GM18505 (cell line): Measurements from ENCODE around the gene BLOC1S6.

ENCODE experiments used
- ATAC-seq: cut with Tn5 transposase; IDR thresholded peaks from one replicate; pipeline ENCODE4 v1.9.1; 2021; ENCODE audit not compliant: unreplicated experiment
- POLR2A ChIP-seq: IDR thresholded peaks from 4 replicates; pipeline ENCODE4 v1.6.1; 2011; ENCODE audit warnings: borderline replicate concordance; ENCODE audit not compliant: insufficient read depth, insufficient read length; ENCODE audit errors: extremely low read depth

Gene BLOC1S6

GRCh38 chr15:45573961-45574629, 13.1 kb upstream of the BLOC1S6 start:
- no peak for TF ChIP-seq POLR2A
- ATAC-seq = no peak

GRCh38 chr15:45581919-45582318, 5.3 kb upstream of the BLOC1S6 start:
- no peak for ATAC-seq
- no peak for TF ChIP-seq POLR2A

DNA sequence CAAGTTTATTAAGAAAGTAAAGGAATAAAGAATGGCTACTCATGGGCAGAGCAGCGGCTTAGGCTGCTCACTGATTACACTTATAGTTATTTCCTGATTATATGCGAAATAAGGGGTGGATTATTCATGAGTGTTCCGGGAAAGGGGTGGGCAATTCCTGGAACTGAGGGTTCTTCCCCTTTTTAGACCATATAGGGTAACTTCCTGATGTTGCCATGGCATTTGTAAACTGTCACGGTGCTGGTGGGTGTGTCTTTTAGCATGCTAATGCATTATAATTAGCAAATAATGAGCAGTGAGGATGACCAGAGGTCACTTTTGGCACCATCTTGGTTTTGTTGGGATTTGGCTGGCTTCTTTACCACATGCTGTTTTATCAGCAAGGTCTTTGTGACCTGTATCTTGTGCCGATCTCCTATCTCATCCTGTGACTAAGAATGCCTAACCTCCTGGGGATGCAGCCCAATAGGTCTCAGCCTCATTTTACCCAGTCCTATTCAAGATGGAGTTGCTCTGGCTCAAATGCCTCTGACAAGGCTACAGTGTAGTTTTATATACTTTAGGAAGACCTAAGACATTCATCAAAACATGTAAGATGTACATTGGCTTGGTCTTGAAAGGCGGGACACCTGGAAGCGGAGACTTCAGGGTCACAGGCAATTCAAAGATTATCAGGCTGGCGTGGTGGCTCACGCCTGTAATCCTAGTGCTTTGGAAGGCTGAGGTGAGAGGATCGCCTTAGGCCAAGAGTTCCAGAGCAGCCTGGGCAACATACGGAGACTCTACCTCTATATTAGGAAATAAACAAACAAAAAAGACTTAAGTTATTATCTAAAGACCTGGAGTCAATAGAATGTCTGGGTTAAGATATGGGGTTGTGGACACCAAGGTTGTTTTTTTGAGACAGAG, 3.2 kb upstream of the BLOC1S6 start:
- ATAC-seq = no peak
- TF ChIP-seq POLR2A = no peak

DNA sequence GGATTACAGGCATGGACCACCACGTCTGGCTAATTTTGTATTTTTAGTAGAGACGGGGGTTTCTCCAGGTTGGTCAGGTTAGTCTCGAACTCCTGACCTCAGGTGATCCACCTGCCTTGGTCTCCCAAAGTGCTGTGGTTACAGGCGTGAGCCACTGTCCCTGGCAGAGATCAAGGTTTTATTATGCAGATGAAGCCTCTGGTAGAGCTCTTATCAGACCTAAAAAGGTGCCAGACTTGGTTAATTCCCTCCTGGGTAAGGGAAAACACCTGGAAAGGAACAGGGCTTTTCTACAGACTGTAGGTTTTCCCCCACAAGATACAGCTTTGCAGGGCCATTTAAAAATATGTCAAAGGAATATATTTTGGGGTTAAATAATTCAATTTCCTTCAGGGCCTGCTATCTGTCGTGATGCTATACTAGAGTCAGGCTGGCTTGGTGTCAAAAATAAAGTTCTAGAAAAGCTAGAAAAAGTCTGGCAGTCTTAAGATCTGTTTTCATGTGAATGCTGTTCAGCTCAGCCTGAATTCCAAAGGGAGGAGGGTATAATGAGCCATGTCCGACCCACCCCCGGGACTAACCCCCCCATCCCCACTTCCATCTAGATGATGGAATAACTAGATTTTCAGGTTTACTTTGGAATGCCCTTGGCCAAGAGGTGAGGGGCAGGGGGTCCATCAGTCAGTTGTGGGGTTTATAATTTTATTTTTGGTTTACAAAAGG, 1.9 kb upstream of the BLOC1S6 start:
- ATAC-seq = no peak
- no peak for TF ChIP-seq POLR2A

GRCh38 chr15:45586125-45586524, 1.1 kb upstream of the BLOC1S6 start:
- no peak for ATAC-seq
- no peak for TF ChIP-seq POLR2A

GRCh38 chr15:45586601-45587094, 531 bp upstream of the BLOC1S6 start:
- ATAC-seq = peak; percentile 5
- no peak for TF ChIP-seq POLR2A

- ATAC-seq = no peak
- no peak for TF ChIP-seq POLR2A
Measured at GRCh38 chr15:45587863-45588170, 638 bp downstream of the BLOC1S6 start.

- no peak for ATAC-seq
- no peak for TF ChIP-seq POLR2A
Measured at GRCh38 chr15:45588219-45588875, 1.2 kb downstream of the BLOC1S6 start.

GRCh38 chr15:45589256-45589655, 2.1 kb downstream of the BLOC1S6 start:
- no peak for ATAC-seq
- no peak for TF ChIP-seq POLR2A

DNA sequence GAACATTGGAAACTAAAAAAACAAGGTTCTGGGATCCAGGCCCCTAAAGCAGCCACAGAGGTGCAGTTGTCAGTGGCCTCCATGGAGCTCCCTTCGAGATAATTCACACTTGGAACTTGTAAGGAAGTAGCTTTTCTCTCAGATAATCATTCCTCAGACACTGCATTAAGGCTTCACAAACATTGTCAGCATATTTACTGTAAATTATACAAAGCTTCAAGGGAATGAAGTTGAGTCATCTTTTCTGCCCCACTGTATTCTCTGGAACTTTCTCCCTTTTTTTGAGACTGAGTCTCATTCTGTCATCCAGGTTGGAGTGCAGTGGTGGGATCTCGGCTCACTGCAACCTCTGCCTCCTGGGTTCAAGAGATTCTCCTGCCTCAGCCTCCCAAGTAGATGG, 7.1 kb downstream of the BLOC1S6 start:
- no peak for TF ChIP-seq POLR2A
- ATAC-seq = no peak

- ATAC-seq = no peak
- TF ChIP-seq POLR2A = no peak
Measured at GRCh38 chr15:45594835-45595530, 7.8 kb downstream of the BLOC1S6 start.

DNA sequence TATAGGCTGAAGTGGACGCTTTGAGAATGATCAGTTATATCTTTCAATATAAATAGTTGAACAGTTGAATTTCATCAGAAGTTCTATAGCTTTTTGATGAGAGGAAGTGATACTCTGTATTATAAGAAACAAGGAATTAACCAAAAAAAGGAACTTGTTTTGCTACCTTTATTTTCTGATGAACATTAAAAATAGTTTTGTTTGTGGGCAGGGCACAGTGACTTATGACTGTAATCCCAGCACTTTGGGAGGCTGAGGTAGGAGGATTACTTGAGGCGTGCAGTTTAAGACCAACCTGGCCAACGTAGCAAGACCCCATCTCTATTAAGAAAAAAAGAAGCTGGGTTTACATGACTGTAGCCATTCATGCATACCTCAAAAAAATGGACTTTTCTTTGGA, 16.7 kb downstream of the BLOC1S6 start:
- no peak for TF ChIP-seq POLR2A
- ATAC-seq = no peak
